Esophagus muscularis mucosa (tissue), 3 donors: ENCODE results near the gene FMO2.

Experiments
- CTCF ChIP-seq, 3 experiments: fragments of 200-600 bp in 2 of 3; fragments of 450-650 bp in 1 of 3; sonication (generic) in 2 of 3; IDR thresholded peaks; one replicate each; pipeline ENCODE4 v1.5.1; 2017 to 2019; ENCODE audit warnings: antibody characterized with exemption in 3 of 3, mild to moderate bottlenecking in 2 of 3, moderate library complexity in 1 of 3
- POLR2A ChIP-seq: fragments of 450-650 bp; IDR thresholded peaks from one replicate; pipeline ENCODE4 v1.6.1; 2017; ENCODE audit warnings: antibody characterized with exemption, moderate library complexity, mild to moderate bottlenecking, low read depth

- TF ChIP-seq POLR2A (no peak), CTCF (IDR thresholded peaks at IDR 0.05) (no peak)
Observed at GRCh38 chr1:171218661-171219060, 33.6 kb downstream of the FMO2 start.
